HepG2 (cell line): ENCODE data around the gene DDX10. TPM values are rescaled to one million over a fixed set of nuclear protein-coding genes. Genes with fewer than 3 reads are reported as not detected.

Source experiments
- ATAC-seq: fragments of 200-7000 bp; cut with Tn5 transposase; 3 replicates; pipeline ENCODE4 v1.9.1; 2020; ENCODE audit warnings: mild to moderate bottlenecking, moderate library complexity
- BruUV-seq: library from RNA; stranded (reverse); fragments of 400-500 nt; replicated peaks from 2 replicates; lab custom pipeline; 2021; lab: Mats Ljungman, UMichigan
- CTCF ChIA-PET: fragments of 300-600 bp; formaldehyde crosslinking; extraction: SDS; loops from one replicate; lab custom pipeline; 2021; ENCODE audit warnings: low total read pairs, inconsistent platforms, low intra/inter-chr PET ratio; lab: Yijun Ruan, JAX
- POLR2A ChIA-PET: fragments of 350-600 bp; sonication (Branson Sonifier 250); formaldehyde crosslinking; loops from one replicate; lab custom pipeline; 2020; ENCODE audit warnings: antibody characterized with exemption, inconsistent platforms; lab: Yijun Ruan, JAX
- DNase-seq: peaks from one replicate; pipeline ENCODE4 v3.0.0-alpha.2; 2015; ENCODE audit warnings: low spot score
- FAIRE-seq: peaks from 3 replicates; lab custom pipeline; 2011; peaks lifted over from hg19 to GRCh38; lab: Jason Lieb, UNC
- H2AFZ ChIP-seq: one replicate; pipeline ENCODE4 v1.6.1; 2011; ENCODE audit warnings: low read length, inconsistent platforms
- H3K27ac ChIP-seq: fragments of 300-600 bp; 3 replicates; pipeline ENCODE4 v1.8.0; 2011; ENCODE audit warnings: mixed run types, mild to moderate bottlenecking, mixed read lengths, low read length, inconsistent platforms; ENCODE audit not compliant: insufficient read depth; ENCODE audit errors: extremely low read length
- H3K27me3 ChIP-seq, 2 experiments: fragments of 200-600 bp in 1 of 2; 2 replicates in 1 of 2; 3 replicates in 1 of 2; pipeline versions ENCODE4 v1.6.0 to v1.8.0; 2011; ENCODE audit warnings: low read length in 2 of 2, mild to moderate bottlenecking in 2 of 2, moderate library complexity in 2 of 2, inconsistent platforms in 1 of 2; ENCODE audit not compliant: insufficient read depth in 2 of 2, control insufficient read depth in 1 of 2
- H3K36me3 ChIP-seq, 2 experiments: fragments of 200-600 bp in 1 of 2; replicated peaks in 1 of 2; 2 replicates in 1 of 2; 3 replicates in 1 of 2; pipeline versions ENCODE4 v1.5.1 to v1.8.0; 2011; ENCODE audit warnings: low read length in 2 of 2, inconsistent platforms in 1 of 2; ENCODE audit not compliant: insufficient read depth in 2 of 2, control insufficient read depth in 1 of 2
- H3K4me1 ChIP-seq: 2 replicates; pipeline ENCODE4 v1.5.1; 2012; ENCODE audit warnings: low read length, inconsistent platforms; ENCODE audit not compliant: insufficient read depth
- H3K4me2 ChIP-seq: 2 replicates; pipeline ENCODE4 v1.6.0; 2011; ENCODE audit warnings: low read depth, low read length, inconsistent platforms
- H3K4me3 ChIP-seq, 3 experiments: fragments of 200-600 bp in 1 of 3; sonication (generic), shearing (Covaris generic) in 1 of 3; replicated peaks in 1 of 3; 2 replicates each; pipeline ENCODE4 v1.5.1; 2011 to 2016; ENCODE audit warnings: low read length in 3 of 3, inconsistent platforms in 2 of 3, low read depth in 2 of 3, mild to moderate bottlenecking in 2 of 3, control low read depth in 1 of 3, mixed read lengths in 1 of 3; ENCODE audit not compliant: insufficient read depth in 1 of 3
- H3K79me2 ChIP-seq: one replicate; pipeline ENCODE4 v1.6.1; 2011; ENCODE audit warnings: low read length, inconsistent platforms; ENCODE audit not compliant: insufficient read depth
- H3K9ac ChIP-seq: 2 replicates; pipeline ENCODE4 v1.6.0; 2011; ENCODE audit warnings: mild to moderate bottlenecking, low read depth, low read length, inconsistent platforms; ENCODE audit not compliant: insufficient read depth
- H3K9me3 ChIP-seq: 2 replicates; pipeline ENCODE4 v1.5.1; 2012; ENCODE audit warnings: mild to moderate bottlenecking, low read length
- H4K20me1 ChIP-seq: 2 replicates; pipeline ENCODE4 v1.6.0; 2011; ENCODE audit warnings: inconsistent platforms, mild to moderate bottlenecking, low read length, moderate library complexity; ENCODE audit not compliant: insufficient read depth
- CBFB ChIP-seq: sonication (generic); formaldehyde crosslinking; IDR thresholded peaks from 2 replicates; pipeline ENCODE4 v1.4.0; 2020; ENCODE audit warnings: missing genetic modification reagents
- HDAC1 ChIP-seq: sonication (generic); formaldehyde crosslinking; IDR thresholded peaks from 2 replicates; pipeline ENCODE4 v1.5.1; 2020; ENCODE audit warnings: mild to moderate bottlenecking, missing genetic modification reagents
- HES4 ChIP-seq: sonication (generic); formaldehyde crosslinking; IDR thresholded peaks from 2 replicates; pipeline ENCODE4 v1.9.0; 2021; ENCODE audit warnings: mild to moderate bottlenecking, missing genetic modification reagents, borderline replicate concordance
- ZFY ChIP-seq: sonication (generic); formaldehyde crosslinking; IDR thresholded peaks from 2 replicates; pipeline ENCODE4 v1.4.0; 2020; ENCODE audit warnings: missing genetic modification reagents
- ZNF275 ChIP-seq: sonication (generic); formaldehyde crosslinking; IDR thresholded peaks from 2 replicates; pipeline ENCODE4 v1.8.0; 2022; ENCODE audit warnings: missing genetic modification reagents, mild to moderate bottlenecking, inconsistent platforms, borderline replicate concordance
- ZNF569 ChIP-seq: sonication (generic); formaldehyde crosslinking; IDR thresholded peaks from 2 replicates; pipeline ENCODE4 v1.5.0; 2020; ENCODE audit warnings: mild to moderate bottlenecking, missing genetic modification reagents, moderate library complexity, borderline replicate concordance
- ZNF75D ChIP-seq: sonication (generic); formaldehyde crosslinking; IDR thresholded peaks from 2 replicates; pipeline ENCODE4 v1.8.1; 2023; ENCODE audit warnings: missing genetic modification reagents, mild to moderate bottlenecking, borderline replicate concordance
- ZNF766 ChIP-seq: sonication (generic); formaldehyde crosslinking; IDR thresholded peaks from 2 replicates; pipeline ENCODE4 v1.5.0; 2020; ENCODE audit warnings: missing genetic modification reagents, borderline replicate concordance
- ZSCAN21 ChIP-seq: sonication (generic); formaldehyde crosslinking; IDR thresholded peaks from 2 replicates; pipeline ENCODE4 v1.8.0; 2022; ENCODE audit warnings: mild to moderate bottlenecking, missing genetic modification reagents, moderate library complexity, borderline replicate concordance
- WGBS: methylation state at CpG from one replicate; pipeline ENCODE4 v1.1.6; 2017; ENCODE audit warnings: low lambda C conversion rate; 5-methylcytosine and 5-hydroxymethylcytosine counted together
- in situ Hi-C: cut with HindIII; loops from 2 replicates; pipeline ENCODE4 v1.10.0; 2017; ENCODE audit warnings: low pct_unique_long_range_greater_than_20kb; ENCODE audit not compliant: extremely low pct_ligation_motif_present
- intact Hi-C: fragments of 100-400 bp; cut with micrococcal nuclease; formaldehyde crosslinking; loops from one replicate; pipeline ENCODE4 v1.10.0; 2022; ENCODE audit not compliant: unreplicated experiment
- polyA plus RNA-seq, 8 experiments: library from polyadenylated mRNA; depleted of rRNA in 3 of 8; stranded (reverse) in 7 of 8; unstranded in 1 of 8; fragments of >200 nt; fragmentation: Illumina TruSeq in 4 of 8; extraction: Trizol in 4 of 8; gene quantifications; 2 replicates each; pipeline versions ENCODE4 v1.2.1 to v1.2.3, GENCODE V29; 2011 to 2016; ENCODE audit warnings: low read depth in 4 of 8, missing spikeins in 1 of 8, mixed read lengths in 1 of 8; ENCODE audit not compliant: insufficient read depth in 1 of 8
- total RNA-seq, 5 experiments: library from RNA; depleted of rRNA; stranded (reverse); fragments of >200 nt; fragmentation: Illumina TruSeq; extraction: Trizol; gene quantifications; 2 replicates each; pipeline ENCODE4 v1.2.3, GENCODE V29; 2016; ENCODE audit warnings: low read depth in 1 of 5

The DDX10 gene
- total and polyA plus RNA-seq, 2 of the 13 experiments (the other 11 are each of a cell fraction or from before 2014, with no cell fraction given): 17.0 to 32.0 TPM

DNA sequence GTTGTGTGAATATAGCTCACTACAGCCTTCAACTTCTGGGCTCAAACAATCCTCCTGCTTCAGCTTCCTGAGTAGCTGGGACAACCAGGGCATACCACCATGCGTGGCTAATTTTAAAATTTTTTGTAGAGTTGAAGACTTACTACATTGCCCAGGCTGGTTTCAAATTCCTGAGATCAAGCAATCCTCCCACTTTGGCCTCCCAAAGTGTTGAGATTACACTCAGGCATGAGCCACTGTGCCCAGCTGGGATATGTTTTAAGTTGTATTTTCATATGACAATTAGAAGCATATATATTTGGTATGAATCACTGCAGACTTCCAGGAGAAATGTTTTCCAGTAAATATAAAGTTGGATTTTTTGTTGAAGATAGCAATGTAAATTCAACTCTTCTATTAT is 15.4 kb downstream of the DDX10 start:
- H3K79me2 ChIP-seq: no peaks in the 10 kb centered on the region
- POLR2A ChIA-PET: no interaction called here
- H3K9ac ChIP-seq: no peak overlapping the region
- H4K20me1 ChIP-seq: no peaks in the 10 kb centered on the region
- WGBS: 100% methylated on average over 1 of the region's 1 CpG
- no peak overlapping the region for H3K27ac ChIP-seq
- FAIRE-seq (no peak), DNase-seq (no peak), ATAC-seq (no peak)
- in situ Hi-C loops (loop anchor here (25.0 kb wide), 1 partner anchor 1257 kb away; no protein-coding TSS in a partner anchor), intact Hi-C loops (no loop called here)
- H3K4me2 ChIP-seq: no peak overlapping the region
- H3K27me3 ChIP-seq: no peaks in the 10 kb centered on the region
- H3K36me3 ChIP-seq: peaks cover 7 to 45% of the 10 kb centered on the region in 2 experiments
- no peaks in the 10 kb centered on the region for H3K4me1 ChIP-seq
- no TSS peak for BruUV-seq
- H3K9me3 ChIP-seq: no peaks in the 10 kb centered on the region
- H2AFZ ChIP-seq: no peak overlapping the region
- TF ChIP-seq ZNF569 (CRISPR knock-in tag) (no peak), ZNF766 (CRISPR knock-in tag) (no peak), CBFB (no peak), ZNF75D (CRISPR knock-in tag) (no peak)
- CTCF ChIA-PET: no interaction called here
- H3K4me3 ChIP-seq: no peak overlapping the region

DNA sequence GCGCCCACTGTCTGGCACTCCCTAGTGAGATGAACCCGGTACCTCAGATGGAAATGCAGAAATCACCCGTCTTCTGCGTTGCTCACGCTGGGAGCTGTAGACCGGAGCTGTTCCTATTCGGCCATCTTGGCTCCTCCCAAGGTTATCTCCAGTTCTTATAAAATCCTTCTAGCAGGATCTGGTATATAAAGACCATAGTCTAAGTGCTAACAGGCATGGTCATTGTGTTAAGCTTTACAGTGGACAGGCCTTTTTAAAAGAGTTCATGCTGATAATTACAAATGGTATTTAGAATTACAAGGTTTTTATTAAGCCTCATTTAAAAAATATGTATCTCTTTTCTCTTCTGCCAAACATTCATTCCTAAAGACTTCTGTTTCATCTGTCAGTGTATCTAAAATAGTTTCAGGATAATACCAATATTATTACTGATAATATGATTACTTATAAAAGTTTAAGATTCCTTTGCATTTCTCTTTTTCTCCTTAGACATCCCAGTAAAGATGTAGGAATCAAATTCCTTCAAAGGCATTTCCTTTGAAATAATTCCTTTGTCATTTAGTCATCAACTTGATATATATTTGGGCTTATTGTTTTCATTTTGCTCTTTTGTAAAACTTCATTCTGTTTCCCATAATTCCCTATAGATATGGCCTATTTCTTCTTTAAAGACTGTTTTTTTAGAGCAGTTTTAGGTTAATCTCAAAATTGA is 20.7 kb downstream of the DDX10 start:
- Histone ChIP-seq H3K4me2 (no peak overlapping the region), H3K36me3 (peaks cover 4 to 36% of the 10 kb centered on the region in 2 experiments)
- WGBS: 100% methylated on average over 5 of the region's 7 CpGs

More for the DNA sequence above, 20.7 kb downstream of the DDX10 start:
- no TSS peak for BruUV-seq
- Histone ChIP-seq H3K4me3 (no peak overlapping the region), H2AFZ (no peak overlapping the region), H3K79me2 (no peaks in the 10 kb centered on the region), H3K9me3 (no peaks in the 10 kb centered on the region), H3K9ac (no peak overlapping the region), H3K4me1 (no peaks in the 10 kb centered on the region), H4K20me1 (no peaks in the 10 kb centered on the region), H3K27me3 (no peaks in the 10 kb centered on the region), H3K27ac (no peak overlapping the region)
- intact Hi-C loops: no loop called here
- in situ Hi-C loops: loop anchor here (25.0 kb wide), 1 partner anchor 1252 kb away; no protein-coding TSS in a partner anchor
- FAIRE-seq: no peak
- TF ChIP-seq ZNF275 (CRISPR knock-in tag) (no peak), ZSCAN21 (no peak), HDAC1 (CRISPR knock-in tag) (no peak), HES4 (CRISPR knock-in tag) (no peak), ZFY (CRISPR knock-in tag) (no peak)
- DNase-seq: no peak
- CTCF ChIA-PET: no interaction called here
- POLR2A ChIA-PET: no interaction called here
- ATAC-seq: no peak
